K562 (cell line): ENCODE results near the gene RNF213. TPM values are rescaled to one million over a fixed set of nuclear protein-coding genes. Genes with fewer than 3 reads are reported as not detected.

Experiments
- ATAC-seq: fragments of 200-7000 bp; cut with Tn5 transposase; 3 replicates; pipeline ENCODE4 v1.9.1; 2020; ENCODE audit warnings: moderate library complexity
- BruUV-seq: library from RNA; stranded (reverse); fragments of 400-500 nt; replicated peaks from 2 replicates; lab custom pipeline; 2021; lab: Mats Ljungman, UMichigan
- CTCF ChIA-PET: fragments of 300-600 bp; formaldehyde crosslinking; extraction: SDS; loops from one replicate; lab custom pipeline; 2021; ENCODE audit warnings: low intra/inter-chr PET ratio; lab: Yijun Ruan, JAX
- POLR2A ChIA-PET: fragments of 300-600, 350-650 bp; sonication (Branson Sonifier 250); formaldehyde crosslinking; extraction: SDS; loops from one replicate; lab custom pipeline; 2021; ENCODE audit warnings: antibody characterized with exemption, inconsistent platforms; lab: Yijun Ruan, JAX
- DNase-seq, 4 experiments: peaks; one replicate each; pipeline versions ENCODE4 v3.0.0 to v3.0.0-alpha.2; 2011 to 2018; ENCODE audit warnings: low spot score in 3 of 4, mixed read lengths in 3 of 4; ENCODE audit errors: extremely low read depth in 1 of 4
- FAIRE-seq: peaks from 2 replicates; lab custom pipeline; 2011; peaks lifted over from hg19 to GRCh38; lab: Jason Lieb, UNC
- H2AFZ ChIP-seq: 2 replicates; pipeline ENCODE4 v1.6.0; 2011; ENCODE audit warnings: low read depth, low read length, control low read depth, inconsistent platforms
- H3K27ac ChIP-seq: fragments of 200-600 bp; 3 replicates; pipeline ENCODE4 v1.8.0; 2011; ENCODE audit warnings: low read depth, mild to moderate bottlenecking, control low read depth, inconsistent platforms, low read length, moderate library complexity, mixed read lengths; ENCODE audit errors: extremely low read depth
- H3K27me3 ChIP-seq, 2 experiments: fragments of 300-600 bp in 1 of 2; 2 replicates in 1 of 2; 3 replicates in 1 of 2; pipeline versions ENCODE4 v1.6.0 to v1.8.0; 2011; ENCODE audit warnings: inconsistent platforms in 2 of 2, low read length in 2 of 2, mild to moderate bottlenecking in 1 of 2, mixed read lengths in 1 of 2, moderate library complexity in 1 of 2; ENCODE audit not compliant: control insufficient read depth in 2 of 2, insufficient read depth in 2 of 2
- H3K36me3 ChIP-seq: fragments of 300-600 bp; 3 replicates; pipeline ENCODE4 v1.8.0; 2011; ENCODE audit warnings: mild to moderate bottlenecking, low read length, inconsistent platforms; ENCODE audit not compliant: control insufficient read depth, insufficient read depth
- H3K4me1 ChIP-seq, 2 experiments: fragments of 200-600 bp in 1 of 2; replicated peaks in 1 of 2; 2 replicates in 1 of 2; 3 replicates in 1 of 2; pipeline versions ENCODE4 v1.5.1 to v1.8.0; 2011; ENCODE audit warnings: inconsistent platforms in 2 of 2, low read length in 2 of 2, mild to moderate bottlenecking in 1 of 2, mixed read lengths in 1 of 2, moderate library complexity in 1 of 2; ENCODE audit not compliant: control insufficient read depth in 2 of 2, insufficient read depth in 2 of 2
- H3K4me2 ChIP-seq: 2 replicates; pipeline ENCODE4 v1.6.1; 2011; ENCODE audit warnings: low read length, control low read depth, inconsistent platforms, mixed read lengths; ENCODE audit not compliant: insufficient read depth
- H3K4me3 ChIP-seq: fragments of 200-600 bp; sonication (generic), shearing (Covaris generic); 2 replicates; pipeline ENCODE4 v1.5.1; 2016; ENCODE audit warnings: control low read depth, inconsistent platforms
- H3K79me2 ChIP-seq: fragments of 200-600 bp; 3 replicates; pipeline ENCODE4 v1.8.0; 2011; ENCODE audit warnings: low read length, inconsistent platforms; ENCODE audit not compliant: control insufficient read depth, insufficient read depth
- H3K9ac ChIP-seq, 2 experiments: 2 replicates each; pipeline versions ENCODE4 v1.6.0 to v1.6.1; 2011; ENCODE audit warnings: low read depth in 2 of 2, low read length in 2 of 2, control low read depth in 1 of 2, inconsistent platforms in 1 of 2, mild to moderate bottlenecking in 1 of 2, mixed read lengths in 1 of 2; ENCODE audit not compliant: insufficient read depth in 1 of 2
- H3K9me1 ChIP-seq: one replicate; pipeline ENCODE4 v1.6.0; 2011; ENCODE audit warnings: inconsistent platforms, mild to moderate bottlenecking, low read length, moderate library complexity; ENCODE audit not compliant: control insufficient read depth, insufficient read depth
- H3K9me3 ChIP-seq: replicated peaks from 2 replicates; pipeline ENCODE4 v1.5.1; 2011; ENCODE audit warnings: low read depth, low read length, inconsistent platforms; ENCODE audit not compliant: control insufficient read depth, insufficient read depth
- H4K20me1 ChIP-seq: replicated peaks from 2 replicates; pipeline ENCODE4 v1.6.1; 2011; ENCODE audit warnings: low read length, inconsistent platforms, mixed read lengths; ENCODE audit not compliant: control insufficient read depth, insufficient read depth
- ZKSCAN1 ChIP-seq: fragments of 150-350 bp; IDR thresholded peaks from 2 replicates; pipeline ENCODE4 v1.6.1; 2016; ENCODE audit warnings: low read depth, low read length
- WGBS: fragments of 100-300 bp; shearing (Covaris generic); methylation state at CpG from one replicate; pipeline ENCODE4 v1.1.6; 2016; ENCODE audit warnings: low coverage, mixed read lengths; ENCODE audit not compliant: insufficient coverage; ENCODE audit errors: missing lambda C conversion rate; 5-methylcytosine and 5-hydroxymethylcytosine counted together
- in situ Hi-C: fragments of 300-500 bp; cut with MboI; formaldehyde crosslinking; loops from 4 replicates; pipeline ENCODE4 v1.15.0; 2018; ENCODE audit warnings: inconsistent platforms, mixed read lengths
- intact Hi-C: fragments of 100-400 bp; cut with micrococcal nuclease; formaldehyde crosslinking; loops from 2 replicates; pipeline ENCODE4 v1.14.2; 2022
- polyA plus RNA-seq, 8 experiments: library from polyadenylated mRNA; depleted of rRNA in 4 of 8; stranded (reverse) in 5 of 8; unstranded in 3 of 8; fragments of >200 nt; fragmentation: Nextera tagmentation in 2 of 8; fragmentation: Illumina TruSeq in 1 of 8; extraction: Ambion mirVana in 2 of 8; extraction: Trizol in 1 of 8; gene quantifications; 2 replicates each; pipeline versions ENCODE4 v1.2.1 to v1.2.3, GENCODE V29; 2011 to 2014; ENCODE audit warnings: inconsistent platforms in 1 of 8, missing spikeins in 1 of 8
- total RNA-seq, 7 experiments: library from RNA; depleted of rRNA in 6 of 7; stranded (reverse); fragments of >200 nt in 6 of 7; fragmentation: Illumina TruSeq in 2 of 7; extraction: Trizol in 2 of 7; gene quantifications; 2 replicates each; pipeline versions ENCODE4 v1.2.1 to v1.2.3, GENCODE V29; 2011 to 2021; ENCODE audit warnings: low replicate concordance in 1 of 7
- TF ChIP-seq, protein P1 (sequence below): sonication (generic); formaldehyde crosslinking; IDR thresholded peaks from 2 replicates; pipeline ENCODE4 v1.8.0; 2022; ENCODE audit warnings: missing genetic modification reagents, mild to moderate bottlenecking, borderline replicate concordance

RNF213 gene
- total and polyA plus RNA-seq, 9 of the 15 experiments (the other 6 are each of a cell fraction or from before 2014, with no cell fraction given) = 5.3 to 33.6 (median 17.9) TPM

GRCh38 chr17:80354336-80354735 is 93.7 kb downstream of the RNF213 start:
- no peak overlapping the region for H3K9ac ChIP-seq
- POLR2A ChIA-PET = no interaction called here
- ATAC-seq = no peak
- BruUV-seq = no TSS peak
- H2AFZ ChIP-seq = no peak overlapping the region
- H3K79me2 ChIP-seq = no peaks in the 10 kb centered on the region
- no peak for FAIRE-seq
- H3K4me1 ChIP-seq = peaks cover 0 to 4% of the 10 kb centered on the region in 2 experiments; a peak in 1 of 5 replicates
- no peaks in the 10 kb centered on the region for H3K9me1 ChIP-seq
- H3K27ac ChIP-seq = no peak overlapping the region
- no peak for DNase-seq
- WGBS = 82% methylated on average over 9 of the region's 9 CpGs
- peaks cover 66% of the 10 kb centered on the region; the same call in 2 of the 3 replicates for H3K36me3 ChIP-seq
- H3K4me3 ChIP-seq = no peak overlapping the region
- H4K20me1 ChIP-seq = no peaks in the 10 kb centered on the region
- in situ Hi-C loops (loop anchor here (5.0 kb wide), 1 partner anchor 152 kb away; no protein-coding TSS in a partner anchor), intact Hi-C loops (no loop called here)
- no peak overlapping the region for H3K4me2 ChIP-seq
- H3K27me3 ChIP-seq = no peaks in the 10 kb centered on the region
- H3K9me3 ChIP-seq = no peaks in the 10 kb centered on the region
- peak; percentile 84; the same call in 1 of the 2 replicates for TF ChIP-seq ZKSCAN1
- TF ChIP-seq, protein P1, sequence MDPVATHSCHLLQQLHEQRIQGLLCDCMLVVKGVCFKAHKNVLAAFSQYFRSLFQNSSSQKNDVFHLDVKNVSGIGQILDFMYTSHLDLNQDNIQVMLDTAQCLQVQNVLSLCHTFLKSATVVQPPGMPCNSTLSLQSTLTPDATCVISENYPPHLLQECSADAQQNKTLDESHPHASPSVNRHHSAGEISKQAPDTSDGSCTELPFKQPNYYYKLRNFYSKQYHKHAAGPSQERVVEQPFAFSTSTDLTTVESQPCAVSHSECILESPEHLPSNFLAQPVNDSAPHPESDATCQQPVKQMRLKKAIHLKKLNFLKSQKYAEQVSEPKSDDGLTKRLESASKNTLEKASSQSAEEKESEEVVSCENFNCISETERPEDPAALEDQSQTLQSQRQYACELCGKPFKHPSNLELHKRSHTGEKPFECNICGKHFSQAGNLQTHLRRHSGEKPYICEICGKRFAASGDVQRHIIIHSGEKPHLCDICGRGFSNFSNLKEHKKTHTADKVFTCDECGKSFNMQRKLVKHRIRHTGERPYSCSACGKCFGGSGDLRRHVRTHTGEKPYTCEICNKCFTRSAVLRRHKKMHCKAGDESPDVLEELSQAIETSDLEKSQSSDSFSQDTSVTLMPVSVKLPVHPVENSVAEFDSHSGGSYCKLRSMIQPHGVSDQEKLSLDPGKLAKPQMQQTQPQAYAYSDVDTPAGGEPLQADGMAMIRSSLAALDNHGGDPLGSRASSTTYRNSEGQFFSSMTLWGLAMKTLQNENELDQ (CRISPR knock-in tag) = no peak
- TF ChIP-seq, all 486 proteins: peak for 1
- CTCF ChIA-PET = no interaction called here
